ENCODE data around the gene DLEC1. TPM values are rescaled to one million over a fixed set of nuclear protein-coding genes. Genes with fewer than 3 reads are reported as not detected.

Gene DLEC1
- total and polyA plus RNA-seq, 2 experiments from 2014 or later: 0.15 TPM; not detected in 1

GRCh38 chr3:38141952-38142273 lies 102.9 kb downstream of the DLEC1 start:
- Histone ChIP-seq H3K27me3 (replicated peaks; ENCODE audit: insufficient read depth) (no peaks in the 10 kb centered on the region), H2AFZ (no peak overlapping the region), H3K4me2 (ENCODE audit: unreplicated experiment) (no peak overlapping the region), H3K4me1 (ENCODE audit: insufficient read depth) (peaks cover 11% of the 10 kb centered on the region; the same call in 1 of the 2 replicates), H4K20me1 (ENCODE audit: insufficient read depth) (no peaks in the 10 kb centered on the region), H3F3A (ENCODE audit: insufficient read depth) (0 out of 2 replicates have a peak, but pooled peaks cover 8% of the 10 kb centered on the region), H3K9me2 (ENCODE audit: insufficient read depth) (no peaks in the 10 kb centered on the region), H3K9ac (no peak overlapping the region), H3K36me3 (ENCODE audit: low read depth) (no peaks in the 10 kb centered on the region), H3K4me3 (no peak overlapping the region), H3K79me2 (ENCODE audit: insufficient read depth) (peaks cover 15% of the 10 kb centered on the region), H3K9me3 (ENCODE audit: low read depth) (no peaks in the 10 kb centered on the region), H3K27ac (no peak overlapping the region)
- in situ Hi-C loops (cut with MboI): no loop called here
- WGBS, 2 experiments (ENCODE audit: low coverage in 1 of 2, low lambda C conversion rate in 2 of 2, missing lambda C conversion rate in 2 of 2): 96% methylated on average over 2 of the region's 2 CpGs
- DNase-seq: no peak
- TF ChIP-seq EZH2phosphoT487 (IDR thresholded peaks at IDR 0.05; ENCODE audit: insufficient read depth, low read depth) (no peak), EZH2 (IDR thresholded peaks at IDR 0.05; ENCODE audit: insufficient read depth, poor library complexity, severe bottlenecking) (no peak)

GRCh38 chr3:38142959-38143358 lies 104.0 kb downstream of the DLEC1 start:
- H3K9me2 ChIP-seq (ENCODE audit: insufficient read depth): no peaks in the 10 kb centered on the region
- DNase-seq: no peak
- H3K27ac ChIP-seq: no peak overlapping the region
- no peaks in the 10 kb centered on the region for H3K9me3 ChIP-seq (ENCODE audit: low read depth)
- peaks cover 6% of the 10 kb centered on the region; the same call in 1 of the 2 replicates for H3K4me1 ChIP-seq (ENCODE audit: insufficient read depth)
- H3K4me2 ChIP-seq (ENCODE audit: unreplicated experiment): no peak overlapping the region
- H2AFZ ChIP-seq: no peak overlapping the region
- WGBS, 2 experiments (ENCODE audit: low coverage in 1 of 2, low lambda C conversion rate in 2 of 2, missing lambda C conversion rate in 2 of 2): 94 to 100% methylated on average over 1 of the region's 1 CpG
- peaks cover 15% of the 10 kb centered on the region for H3K79me2 ChIP-seq (ENCODE audit: insufficient read depth)
- no peaks in the 10 kb centered on the region for H3K27me3 ChIP-seq (replicated peaks; ENCODE audit: insufficient read depth)
- H3K9ac ChIP-seq: no peak overlapping the region
- in situ Hi-C loops (cut with MboI): no loop called here
- no peaks in the 10 kb centered on the region for H3K36me3 ChIP-seq (ENCODE audit: low read depth)
- H3F3A ChIP-seq (ENCODE audit: insufficient read depth): 0 out of 2 replicates have a peak, but pooled peaks cover 1% of the 10 kb centered on the region
- H4K20me1 ChIP-seq (ENCODE audit: insufficient read depth): no peaks in the 10 kb centered on the region
- no peak overlapping the region for H3K4me3 ChIP-seq
- TF ChIP-seq EZH2phosphoT487 (IDR thresholded peaks at IDR 0.05; ENCODE audit: insufficient read depth, low read depth) (no peak), EZH2 (IDR thresholded peaks at IDR 0.05; ENCODE audit: insufficient read depth, poor library complexity, severe bottlenecking) (no peak)

GRCh38 chr3:38143511-38143910 lies 104.5 kb downstream of the DLEC1 start:
- Histone ChIP-seq H3K36me3 (ENCODE audit: low read depth) (no peaks in the 10 kb centered on the region), H3K27ac (no peak overlapping the region), H3K27me3 (replicated peaks; ENCODE audit: insufficient read depth) (no peaks in the 10 kb centered on the region), H3K9me3 (ENCODE audit: low read depth) (no peaks in the 10 kb centered on the region), H3K79me2 (ENCODE audit: insufficient read depth) (peaks cover 15% of the 10 kb centered on the region), H3K9ac (no peak overlapping the region), H3F3A (ENCODE audit: insufficient read depth) (no peaks in the 10 kb centered on the region), H3K4me1 (ENCODE audit: insufficient read depth) (0 out of 2 replicates have a peak, but pooled peaks cover 5% of the 10 kb centered on the region), H3K9me2 (ENCODE audit: insufficient read depth) (no peaks in the 10 kb centered on the region), H4K20me1 (ENCODE audit: insufficient read depth) (no peaks in the 10 kb centered on the region), H3K4me2 (ENCODE audit: unreplicated experiment) (no peak overlapping the region), H3K4me3 (no peak overlapping the region), H2AFZ (no peak overlapping the region)
- no peak for DNase-seq
- in situ Hi-C loops (cut with MboI): no loop called here
- TF ChIP-seq EZH2 (IDR thresholded peaks at IDR 0.05; ENCODE audit: insufficient read depth, poor library complexity, severe bottlenecking) (no peak), EZH2phosphoT487 (IDR thresholded peaks at IDR 0.05; ENCODE audit: insufficient read depth, low read depth) (no peak)
- WGBS, 2 experiments (ENCODE audit: low coverage in 1 of 2, low lambda C conversion rate in 2 of 2, missing lambda C conversion rate in 2 of 2): 54 to 59% methylated on average over 3 of the region's 3 CpGs

- TF ChIP-seq EZH2phosphoT487 (IDR thresholded peaks at IDR 0.05; ENCODE audit: insufficient read depth, low read depth) (no peak), EZH2 (IDR thresholded peaks at IDR 0.05; ENCODE audit: insufficient read depth, poor library complexity, severe bottlenecking) (no peak)
- in situ Hi-C loops (cut with MboI): no loop called here
- no peak overlapping the region for H3K4me2 ChIP-seq (ENCODE audit: unreplicated experiment)
Observed at GRCh38 chr3:38146504-38146903, 107.5 kb downstream of the DLEC1 start.

GRCh38 chr3:38147421-38147820 lies 108.4 kb downstream of the DLEC1 start:
- Histone ChIP-seq H3K79me2 (ENCODE audit: insufficient read depth) (no peaks in the 10 kb centered on the region), H3F3A (ENCODE audit: insufficient read depth) (peaks cover 12% of the 10 kb centered on the region; the same call in 1 of the 2 replicates), H3K27me3 (replicated peaks; ENCODE audit: insufficient read depth) (no peaks in the 10 kb centered on the region), H3K9me3 (ENCODE audit: low read depth) (no peaks in the 10 kb centered on the region), H3K4me2 (ENCODE audit: unreplicated experiment) (no peak overlapping the region), H2AFZ (no peak overlapping the region), H3K27ac (no peak overlapping the region), H3K4me3 (no peak overlapping the region), H3K36me3 (ENCODE audit: low read depth) (no peaks in the 10 kb centered on the region), H3K4me1 (ENCODE audit: insufficient read depth) (peaks cover 8% of the 10 kb centered on the region), H4K20me1 (ENCODE audit: insufficient read depth) (no peaks in the 10 kb centered on the region), H3K9ac (no peak overlapping the region), H3K9me2 (ENCODE audit: insufficient read depth) (no peaks in the 10 kb centered on the region)
- WGBS, 2 experiments (ENCODE audit: low coverage in 1 of 2, low lambda C conversion rate in 2 of 2, missing lambda C conversion rate in 2 of 2): 91 to 92% methylated on average over 3 of the region's 3 CpGs
- in situ Hi-C loops (cut with MboI): no loop called here
- DNase-seq: no peak
- TF ChIP-seq EZH2 (IDR thresholded peaks at IDR 0.05; ENCODE audit: insufficient read depth, poor library complexity, severe bottlenecking) (no peak), EZH2phosphoT487 (IDR thresholded peaks at IDR 0.05; ENCODE audit: insufficient read depth, low read depth) (no peak)

More at GRCh38 chr3:38146504-38146903, 107.5 kb downstream of the DLEC1 start:
- Histone ChIP-seq H3F3A (ENCODE audit: insufficient read depth) (peaks cover 8% of the 10 kb centered on the region; the same call in 1 of the 2 replicates), H4K20me1 (ENCODE audit: insufficient read depth) (no peaks in the 10 kb centered on the region), H3K79me2 (ENCODE audit: insufficient read depth) (no peaks in the 10 kb centered on the region), H3K9me3 (ENCODE audit: low read depth) (no peaks in the 10 kb centered on the region), H2AFZ (no peak overlapping the region), H3K9me2 (ENCODE audit: insufficient read depth) (no peaks in the 10 kb centered on the region), H3K27me3 (replicated peaks; ENCODE audit: insufficient read depth) (no peaks in the 10 kb centered on the region), H3K9ac (no peak overlapping the region), H3K4me3 (no peak overlapping the region), H3K4me1 (ENCODE audit: insufficient read depth) (peaks cover 3% of the 10 kb centered on the region), H3K36me3 (ENCODE audit: low read depth) (no peaks in the 10 kb centered on the region), H3K27ac (no peak overlapping the region)
- 66 to 74% methylated on average over 2 of the region's 2 CpGs for WGBS, 2 experiments (ENCODE audit: low coverage in 1 of 2, low lambda C conversion rate in 2 of 2, missing lambda C conversion rate in 2 of 2)
- DNase-seq: no peak
